MM.1S (cell line): ENCODE data around the gene DYNLT3.

ENCODE experiments used
- CTCF ChIP-seq: fragments of 300-600 bp; sonication (generic); IDR thresholded peaks from 2 replicates; pipeline ENCODE4 v1.5.1; 2016; ENCODE audit warnings: antibody characterized with exemption, low read length, mixed read lengths
- EZH2phosphoT487 ChIP-seq: fragments of 300-600 bp; sonication (generic); IDR thresholded peaks from 2 replicates; pipeline ENCODE4 v1.6.1; 2018; ENCODE audit warnings: antibody characterized with exemption, low read length

GRCh38 chrX:37888010-37888409 lies 40.6 kb upstream of the DYNLT3 start:
- TF ChIP-seq CTCF (no peak), EZH2phosphoT487 (no peak)
